Measurements from ENCODE around the gene RHBDL1. TPM values are rescaled to one million over a fixed set of nuclear protein-coding genes. Genes with fewer than 3 reads are reported as not detected.

Gene RHBDL1
- total and polyA plus RNA-seq, 2 of the 8 experiments (the other 6 are each of a cell fraction or from before 2014, with no cell fraction given) = 4.0 to 8.1 TPM

- no peak overlapping the region for H4K5ac ChIP-seq (ENCODE audit: insufficient read length, low read depth, low read length)
- TF ChIP-seq EGR1 (IDR thresholded peaks at IDR 0.05; ENCODE audit: borderline replicate concordance, low read depth, low read length) (no peak), TAF7 (optimal IDR thresholded peaks at IDR 0.05; ENCODE audit: borderline replicate concordance, low read depth, low read length) (no peak), ZNF274 (IDR thresholded peaks at IDR 0.05; ENCODE audit: borderline replicate concordance, extremely low read depth, low read length) (no peak)
- FAIRE-seq = no peak
- ChIA-PET CTCF (ENCODE audit: partially characterized antibody) (interaction anchor here (0.6 to 33.4 kb wide), 11 partner anchors 9 to 1166 kb away, joined by 3 to 977 read pairs (median 5); partner anchors contain the start of genes ANTKMT, CCDC78, CHTF18 and CIAO3), POLR2A (ENCODE audit: partially characterized antibody) (interaction anchor here (0.7 to 20.9 kb wide), 13 partner anchors 10 to 795 kb away, joined by 3 to 353 read pairs (median 4); partner anchors contain the start of genes ANTKMT, CCDC78, CIAO3 and HAGHL)
- no peak overlapping the region; the same call in 1 of the 2 replicates for H2BK15ac ChIP-seq (ENCODE audit: low read length)
- H2AK5ac ChIP-seq (ENCODE audit: low read depth, low read length) = no peak overlapping the region
- H3K56ac ChIP-seq (replicated peaks; ENCODE audit: insufficient read length, low read depth, low read length) = no peak overlapping the region
- H3K23me2 ChIP-seq (ENCODE audit: low read depth, low read length) = peaks cover 12% of the 10 kb centered on the region; the same call in 1 of the 2 replicates
- H3K79me1 ChIP-seq (ENCODE audit: low read depth, low read length) = no peaks in the 10 kb centered on the region
- H3K4me1 ChIP-seq (replicated peaks in 1 of 4; ENCODE audit: control insufficient read depth in 3 of 4, insufficient read depth in 4 of 4, low read length in 3 of 4) = peaks cover 0 to 9% (median 5%) of the 10 kb centered on the region in 4 experiments; a peak in 4 of 7 replicates
- no peak overlapping the region for H2AFZ ChIP-seq (ENCODE audit: low read length)
- H2BK20ac ChIP-seq (ENCODE audit: low read length) = 0 out of 2 replicates have a peak overlapping the region, but pooled peaks have one; percentile 32
- H4K20me1 ChIP-seq (replicated peaks in 1 of 2; ENCODE audit: control insufficient read depth in 1 of 2, insufficient read depth in 2 of 2, low read length in 2 of 2) = peaks cover 3 to 22% of the 10 kb centered on the region in 2 experiments
- H2BK120ac ChIP-seq (replicated peaks; ENCODE audit: low read depth, low read length) = no peak overlapping the region
- no peak for DNase-seq (ENCODE audit: low read depth in 1 of 2, low spot score in 2 of 2)
- H3K9me3 ChIP-seq (ENCODE audit: insufficient read depth in 2 of 2, low read depth in 1 of 2, low read length in 1 of 2) = no peaks in the 10 kb centered on the region
- no peaks in the 10 kb centered on the region for H3K79me2 ChIP-seq (ENCODE audit: control insufficient read depth in 1 of 2, insufficient read depth in 2 of 2, low read length in 2 of 2)
- H3K4me3 ChIP-seq (ENCODE audit: extremely low read depth in 1 of 4, insufficient read depth in 2 of 4, low read depth in 3 of 4, low read length in 4 of 4) = peak overlapping the region in 2 of 4 experiments; percentile 34 to 69; a peak in 2 of 8 replicates
- H3K4ac ChIP-seq (replicated peaks; ENCODE audit: insufficient read length, low read depth, low read length) = no peak overlapping the region
- 72% methylated on average over 14 of the region's 14 CpGs; no CpG with 5 or more reads in 1 of the 2 experiments for WGBS, 2 experiments (ENCODE audit: extremely low coverage in 1 of 2, insufficient coverage in 1 of 2, insufficient read length in 1 of 2, insufficient replicate concordance in 2 of 2, low coverage in 1 of 2, low lambda C conversion rate in 2 of 2, missing lambda C conversion rate in 1 of 2)
- no peak overlapping the region for H3K23ac ChIP-seq (ENCODE audit: insufficient read length)
- no peak overlapping the region for H2BK5ac ChIP-seq (ENCODE audit: low read depth, low read length)
- no peak overlapping the region for H4K91ac ChIP-seq (replicated peaks; ENCODE audit: insufficient read length, low read length)
- no peak overlapping the region for H3K14ac ChIP-seq (ENCODE audit: insufficient read length)
- H4K8ac ChIP-seq (ENCODE audit: extremely low read depth, insufficient read depth, low read length) = no peak overlapping the region
- H2BK12ac ChIP-seq (ENCODE audit: low read depth, low read length) = peak overlapping the region; percentile 60; the same call in 1 of the 2 replicates
- peak overlapping the region; percentile 66 to 92; a peak in 2 of 4 replicates for H3K4me2 ChIP-seq (ENCODE audit: insufficient read depth in 1 of 2, low read depth in 2 of 2, low read length in 2 of 2)
- no peak overlapping the region for H3K18ac ChIP-seq (ENCODE audit: extremely low read depth, low read length)
- no peaks in the 10 kb centered on the region for H3K36me3 ChIP-seq (ENCODE audit: control insufficient read depth in 2 of 4, insufficient read depth in 4 of 4, low read length in 3 of 4)
- no peak overlapping the region for H3K9ac ChIP-seq (replicated peaks in 1 of 4; ENCODE audit: extremely low read depth in 1 of 4, low read depth in 3 of 4, low read length in 3 of 4)
- peaks cover 46 to 80% (median 65%) of the 10 kb centered on the region in 4 experiments for H3K27me3 ChIP-seq (replicated peaks in 1 of 4; ENCODE audit: control insufficient read depth in 3 of 4, extremely low read depth in 1 of 4, insufficient read depth in 3 of 4, low read length in 3 of 4)
- H3K27ac ChIP-seq (ENCODE audit: low read depth, low read length) = no peak overlapping the region
Measured at GRCh38 chr16:707062-707538, 31.6 kb downstream of the RHBDL1 start.
